Measurements from ENCODE around the gene MSI2.

GRCh38 chr17:57663326-57664070 lies 407.2 kb downstream of the MSI2 start:
- TF ChIP-seq CTCF (IDR thresholded peaks at IDR 0.05), result no peak
- no peak for TF ChIP-seq POLR2A (IDR thresholded peaks at IDR 0.05)
- no peak for TF ChIP-seq POLR2AphosphoS5 (IDR thresholded peaks at IDR 0.05)
